Ishikawa (cell line): ENCODE results near the gene TGFB3.

Experiments used
- CREB1 ChIP-seq: IDR thresholded peaks from 2 replicates; pipeline ENCODE4 v1.6.1; 2012; ENCODE audit warnings: low read depth
- MAX ChIP-seq: IDR thresholded peaks from 2 replicates; pipeline ENCODE4 v1.6.1; 2012
- RAD21 ChIP-seq: IDR thresholded peaks from 2 replicates; pipeline ENCODE4 v1.6.1; 2012; ENCODE audit warnings: low read depth
- YY1 ChIP-seq: IDR thresholded peaks from 2 replicates; pipeline ENCODE4 v1.6.1; 2012; ENCODE audit warnings: low read depth

DNA sequence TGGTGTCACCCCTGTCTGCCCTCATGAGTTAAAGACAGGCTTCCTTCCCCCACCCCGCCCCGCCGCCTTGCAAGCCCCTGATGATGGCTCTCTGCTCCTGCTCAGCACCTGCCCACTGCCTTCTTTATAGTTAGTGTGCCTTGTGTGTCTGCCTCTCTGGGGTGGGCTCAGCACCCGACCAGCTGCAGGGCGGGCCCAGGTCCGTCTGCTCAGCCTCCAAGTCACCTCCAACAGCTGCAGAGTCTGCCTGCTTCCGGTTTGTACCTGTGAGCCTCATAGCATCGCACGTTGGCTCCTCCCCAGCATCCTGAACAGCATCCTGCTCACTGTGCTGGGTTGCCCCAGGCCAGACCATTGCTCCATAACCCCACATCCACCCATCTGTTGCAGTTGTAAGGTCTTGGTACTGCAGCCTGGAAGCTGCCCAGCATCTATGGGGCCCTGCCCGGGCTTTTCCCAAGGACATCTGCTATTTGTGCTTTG, 3.5 kb downstream of the TGFB3 start:
- TF ChIP-seq RAD21 = no peak
- no peak for TF ChIP-seq MAX
- TF ChIP-seq CREB1 = no peak
- TF ChIP-seq YY1 = no peak
